ENCODE results near the gene PTPRD. TPM values are rescaled to one million over a fixed set of nuclear protein-coding genes. Genes with fewer than 3 reads are reported as not detected.

The PTPRD gene
- total RNA-seq, 1 experiment from 2014 or later = 32.5 TPM

DNA sequence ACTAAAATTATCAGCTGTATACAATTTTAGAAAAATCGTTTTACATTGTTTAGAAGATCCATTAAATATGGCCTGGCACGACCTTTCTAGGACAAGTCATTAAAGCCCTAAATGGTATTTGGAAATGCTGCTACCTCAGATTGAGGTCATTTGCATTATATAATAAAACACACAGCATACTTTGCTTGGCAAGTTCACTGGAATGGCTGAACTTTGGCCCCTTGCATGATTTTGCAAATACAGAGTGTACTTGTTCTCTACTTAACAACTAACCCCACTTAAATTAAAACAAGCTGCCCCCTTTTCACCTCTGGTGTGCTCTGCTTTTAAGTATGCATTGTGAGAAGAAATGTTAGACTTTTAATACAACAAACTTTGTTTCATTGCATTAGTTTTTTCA, 860.1 kb downstream of the PTPRD start:
- no peak overlapping the region for H3K27ac Mint-ChIP-seq

More for the DNA sequence above, 860.1 kb downstream of the PTPRD start:
- Histone ChIP-seq H2BK5ac (ENCODE audit: insufficient read length, low read length) (no peak overlapping the region), H3K18ac (ENCODE audit: insufficient read length, low read depth, low read length) (no peak overlapping the region), H3T11ph (ENCODE audit: low read length) (no peak overlapping the region), H3K4me1 (ENCODE audit: insufficient read depth, low read length) (no peaks in the 10 kb centered on the region), H3K4ac (ENCODE audit: low read depth, low read length) (no peak overlapping the region), H2BK20ac (ENCODE audit: low read depth, low read length, poor library complexity, severe bottlenecking) (no peak overlapping the region), H3K9me3 (ENCODE audit: control insufficient read depth, low read depth, low read length) (no peaks in the 10 kb centered on the region), H4K20me1 (ENCODE audit: control insufficient read depth, insufficient read depth, insufficient read length) (no peaks in the 10 kb centered on the region), H2BK120ac (ENCODE audit: low read depth, low read length, poor library complexity, severe bottlenecking) (no peak overlapping the region), H3K14ac (ENCODE audit: insufficient read depth, low read length) (no peak overlapping the region), H4K91ac (ENCODE audit: insufficient read length, low read depth, low read length) (no peak overlapping the region), H3K27me3 (ENCODE audit: insufficient read depth, low read length) (no peaks in the 10 kb centered on the region), H3K79me2 (ENCODE audit: insufficient read depth, low read length) (no peaks in the 10 kb centered on the region), H2AFZ (ENCODE audit: low read length) (no peak overlapping the region), H3K4me2 (ENCODE audit: insufficient read depth, insufficient read length, low read length) (no peak overlapping the region), H3K23ac (ENCODE audit: insufficient read length, low read depth, low read length) (no peak overlapping the region), H2BK12ac (ENCODE audit: insufficient read length, low read depth, low read length) (no peak overlapping the region), H4K8ac (replicated peaks; ENCODE audit: insufficient read length, low read depth, low read length) (no peak overlapping the region), H4K5ac (ENCODE audit: insufficient read length, low read depth, low read length) (no peak overlapping the region), H3K79me1 (ENCODE audit: insufficient read depth, low read depth, low read length, poor library complexity, severe bottlenecking) (no peaks in the 10 kb centered on the region), H3K9ac (ENCODE audit: extremely low read depth, insufficient read length, low read length) (no peak overlapping the region), H2AK5ac (ENCODE audit: insufficient read length, low read length) (no peak overlapping the region), H3K27ac (ENCODE audit: insufficient read length, low read depth, low read length) (no peak overlapping the region), H3K23me2 (ENCODE audit: insufficient read length, low read depth, low read length, poor library complexity, severe bottlenecking) (no peaks in the 10 kb centered on the region), H2BK15ac (ENCODE audit: low read depth, low read length) (no peak overlapping the region), H3K56ac (ENCODE audit: insufficient read length, low read depth, low read length) (no peak overlapping the region)
- Mint-ChIP-seq H3K36me3 (ENCODE audit: insufficient read depth in 1 of 3, low read depth in 3 of 3) (no peaks in the 10 kb centered on the region), H3K27me3 (ENCODE audit: low read depth) (no peaks in the 10 kb centered on the region), H3K4me3 (no peak overlapping the region), H3K4me1 (peaks cover 0 to 8% of the 10 kb centered on the region in 2 experiments; a peak in 3 of 4 replicates), H3K9me3 (no peaks in the 10 kb centered on the region)
- DNase-seq = no peak
- no CpG with 5 or more reads among the region's 2 CpGs for WGBS (ENCODE audit: extremely low coverage, insufficient read length, low lambda C conversion rate)
- TF ChIP-seq CTCF (conservative IDR thresholded peaks at IDR 0.05) = no peak

Measured in H9 (cell line).